Globus pallidus (tissue), 1 donor: ENCODE results near the gene MYCBP2.
"Not testable (repeated sequence)": the region's sequence is repeated elsewhere in the genome, so short reads cannot be mapped to it uniquely, and the experiment has no call there.

ENCODE experiments used
- DNase-seq: peaks from one replicate; pipeline ENCODE4 v3.0.0-alpha.2; 2015; ENCODE audit warnings: low spot score

MYCBP2 gene

DNA sequence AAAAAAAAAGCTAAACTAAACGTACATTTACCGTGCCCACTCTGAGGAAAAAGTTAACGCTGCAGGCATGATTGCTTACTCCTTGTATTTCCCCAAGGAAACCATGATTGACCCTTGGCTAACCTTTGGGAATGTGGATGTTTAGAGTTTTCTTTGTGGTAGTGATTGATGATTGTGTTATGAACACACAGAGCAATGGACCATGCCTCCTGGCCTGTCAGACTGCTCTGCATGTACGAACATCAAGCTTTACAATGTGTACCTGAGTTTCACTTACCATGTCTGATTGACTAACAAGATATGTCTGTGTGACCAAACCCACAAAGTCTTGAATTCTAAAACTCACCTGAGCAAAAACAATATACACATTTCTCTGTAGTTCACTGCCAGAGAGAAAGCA is 35.1 kb downstream of the MYCBP2 start:
- DNase-seq = no peak

- DNase-seq = no peak
Measured at GRCh38 chr13:77290342-77290741, 36.6 kb downstream of the MYCBP2 start.

GRCh38 chr13:77289851-77290250 is 37.0 kb downstream of the MYCBP2 start:
- no peak for DNase-seq

- not testable (repeated sequence) for DNase-seq
Measured at GRCh38 chr13:77285632-77286031, 41.3 kb downstream of the MYCBP2 start.

GRCh38 chr13:77285098-77285497 is 41.8 kb downstream of the MYCBP2 start:
- DNase-seq = no peak

DNA sequence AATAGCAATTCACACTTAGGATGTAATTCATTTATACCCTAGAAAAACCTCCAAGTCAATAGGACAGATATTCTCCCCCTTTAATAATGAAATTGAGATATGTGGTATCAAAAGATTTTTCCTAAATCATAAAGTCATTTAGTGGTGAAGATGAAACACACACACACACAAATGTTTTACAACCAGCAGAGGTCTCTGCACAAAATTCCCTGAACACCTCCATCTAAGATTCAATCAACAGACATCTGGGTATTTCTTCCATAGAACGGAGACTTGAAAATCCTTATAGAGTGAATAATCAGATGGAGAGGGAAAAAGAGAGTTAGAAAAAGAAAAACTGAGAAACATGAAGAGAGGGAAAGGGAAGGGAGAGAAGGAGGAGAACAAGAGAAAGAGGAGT is 52.8 kb downstream of the MYCBP2 start:
- DNase-seq = no peak

DNA sequence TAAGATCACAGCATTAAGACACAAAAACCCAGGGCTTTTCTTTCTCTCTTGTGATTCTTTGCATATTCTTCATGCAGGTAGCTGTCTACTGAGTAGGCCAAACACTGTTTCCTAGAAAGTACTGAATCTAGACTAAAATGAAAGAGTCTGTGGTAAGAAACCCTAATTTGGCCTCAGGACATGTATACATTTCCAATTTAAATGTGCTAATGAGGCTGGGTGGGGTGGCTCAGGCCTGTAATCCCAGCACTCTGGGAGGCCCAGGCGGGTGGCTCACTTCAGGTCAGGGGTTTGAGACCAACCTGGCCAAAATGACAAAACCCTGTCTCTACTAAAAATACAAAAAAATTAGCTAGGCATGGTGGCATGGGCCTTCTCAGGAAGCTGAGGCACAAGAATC is 57.8 kb downstream of the MYCBP2 start:
- no peak for DNase-seq

- DNase-seq = peak; percentile 14
Measured at GRCh38 chr13:77267362-77267761, 59.5 kb downstream of the MYCBP2 start.

GRCh38 chr13:77265336-77265735 is 61.6 kb downstream of the MYCBP2 start:
- DNase-seq = no peak

DNA sequence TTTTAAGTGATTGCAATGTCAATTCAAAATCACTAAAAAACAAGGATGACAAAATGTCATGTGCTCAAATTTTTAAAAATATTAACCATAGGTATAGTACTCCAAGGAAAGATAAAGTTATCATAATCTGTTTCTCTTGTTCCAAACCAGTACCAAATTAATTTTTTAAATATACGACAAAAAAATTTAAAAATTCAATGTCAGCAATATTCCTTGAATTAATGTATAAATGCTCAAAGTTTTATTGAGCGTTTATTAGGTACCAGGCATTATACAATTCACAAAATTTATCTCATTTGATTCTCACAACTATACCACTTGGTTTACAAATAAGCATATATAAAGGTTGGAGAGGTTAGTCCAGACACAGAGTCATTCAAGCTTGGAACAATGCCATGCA is 64.7 kb downstream of the MYCBP2 start:
- no peak for DNase-seq

GRCh38 chr13:77250975-77251374 is 75.9 kb downstream of the MYCBP2 start:
- DNase-seq = no peak

DNA sequence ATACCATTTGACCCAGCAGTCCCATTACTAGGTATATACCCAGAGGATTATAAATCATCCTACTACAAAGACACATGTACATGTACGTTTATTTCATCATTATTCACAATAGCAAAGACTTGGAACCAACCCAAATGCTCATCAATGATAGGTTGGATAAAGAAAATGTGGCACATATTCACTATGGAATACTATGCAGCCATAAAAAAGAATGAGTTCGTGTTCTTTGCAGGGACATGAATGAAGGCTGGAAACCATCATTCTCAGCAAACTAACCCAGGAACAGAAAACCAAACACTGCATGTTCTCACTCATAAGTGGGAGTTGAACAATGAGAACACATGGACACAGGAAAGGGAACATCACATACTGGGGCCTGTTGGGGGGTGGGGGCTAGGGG is 81.7 kb downstream of the MYCBP2 start:
- not testable (repeated sequence) for DNase-seq

DNA sequence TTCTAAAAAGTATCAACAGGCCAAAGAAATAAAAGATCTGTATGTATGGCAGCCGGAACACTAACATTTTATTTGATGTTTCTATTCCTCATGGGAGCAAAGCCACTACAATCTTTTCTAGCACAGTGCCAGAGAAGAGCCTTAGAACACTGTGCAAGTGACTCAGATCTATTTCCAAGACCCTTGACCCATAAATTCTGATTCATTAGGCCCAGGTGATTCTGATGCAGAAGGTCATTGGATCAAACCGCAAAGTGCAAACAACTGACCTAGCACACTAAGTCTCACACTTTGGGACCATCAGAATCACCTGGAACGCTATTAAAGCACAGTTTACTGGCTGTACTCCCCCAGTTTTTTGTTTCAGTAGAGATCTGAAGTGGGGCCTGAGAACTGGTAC is 87.6 kb downstream of the MYCBP2 start:
- DNase-seq = no peak

- no peak for DNase-seq
Measured at GRCh38 chr13:77235456-77236022, 91.4 kb downstream of the MYCBP2 start.

- no peak for DNase-seq
Measured at GRCh38 chr13:77233159-77233558, 93.7 kb downstream of the MYCBP2 start.

GRCh38 chr13:77230560-77230959 is 96.3 kb downstream of the MYCBP2 start:
- DNase-seq = no peak

DNA sequence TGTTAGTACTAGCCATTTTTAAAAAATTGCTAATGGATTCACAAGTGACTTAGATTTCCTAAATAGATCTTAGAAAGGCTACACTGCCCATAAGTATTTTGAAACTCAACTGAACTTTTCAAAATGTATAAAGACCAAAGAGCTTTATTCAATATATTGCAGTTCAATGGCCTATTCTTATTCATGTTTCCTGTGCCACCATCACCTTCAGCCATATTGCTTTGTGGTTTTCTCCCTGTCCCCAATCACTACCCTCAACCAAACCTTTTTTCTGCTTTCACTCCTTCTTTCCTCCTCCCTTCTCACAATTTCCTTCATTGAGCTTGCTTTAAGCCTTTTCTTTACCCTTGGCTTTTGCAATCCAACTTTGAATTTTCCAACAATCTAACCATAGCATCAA is 100.9 kb downstream of the MYCBP2 start:
- DNase-seq = no peak

DNA sequence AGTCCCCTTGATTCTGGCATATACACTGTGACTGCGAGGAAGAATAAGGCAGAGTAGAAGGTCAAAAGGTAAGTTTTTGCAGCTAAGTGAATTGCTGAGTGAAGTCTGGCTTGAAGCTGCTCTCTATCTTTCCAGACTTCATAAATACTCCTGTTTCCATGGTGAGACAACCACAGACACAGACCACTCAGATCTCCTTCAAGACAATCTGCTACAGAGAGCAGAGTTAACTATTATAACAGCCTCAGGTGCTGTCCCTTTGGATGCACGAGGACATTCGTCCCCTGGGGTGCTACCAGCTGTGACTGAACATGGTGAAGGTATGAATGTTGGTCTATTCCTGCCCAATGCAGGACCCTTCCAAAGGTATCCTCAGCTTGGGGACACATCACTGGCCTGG is 104.0 kb downstream of the MYCBP2 start:
- DNase-seq = no peak

- DNase-seq = no peak
Measured at GRCh38 chr13:77222000-77222690, 104.7 kb downstream of the MYCBP2 start.

GRCh38 chr13:77219401-77219800 is 107.5 kb downstream of the MYCBP2 start:
- DNase-seq = no peak

GRCh38 chr13:77218274-77218673 is 108.6 kb downstream of the MYCBP2 start:
- DNase-seq = no peak

DNA sequence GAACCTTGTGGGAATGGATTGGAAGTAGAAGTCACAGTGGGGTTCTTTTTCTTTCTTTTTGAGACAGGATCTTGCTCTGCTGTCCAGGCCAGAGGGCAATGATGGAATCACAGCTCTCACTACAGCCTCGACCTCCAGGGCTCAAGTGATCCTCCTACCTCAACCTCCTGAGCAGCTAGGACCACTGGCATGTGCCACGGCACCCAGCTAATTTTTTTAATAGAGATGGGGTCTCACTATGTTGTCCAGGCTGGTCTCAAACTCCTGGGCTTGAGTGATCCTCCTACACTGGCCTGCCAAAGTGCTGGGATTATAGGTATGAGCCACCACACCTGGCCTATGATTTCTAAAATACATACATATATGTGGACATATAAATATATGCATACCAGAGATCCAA is 111.4 kb downstream of the MYCBP2 start:
- DNase-seq = no peak

- no peak for DNase-seq
Measured at GRCh38 chr13:77213644-77214043, 113.2 kb downstream of the MYCBP2 start.

GRCh38 chr13:77207943-77208342 is 119.0 kb downstream of the MYCBP2 start:
- DNase-seq = no peak
